Ramos (cell line): ENCODE results near the gene INPP5D.

Experiments
- in situ Hi-C: fragments of 300-500 bp; cut with MboI; formaldehyde crosslinking; loops from one replicate; pipeline ENCODE4 v1.14.3; 2022; ENCODE audit warnings: low sequenced_read_pairs; ENCODE audit not compliant: unreplicated experiment

INPP5D gene

DNA sequence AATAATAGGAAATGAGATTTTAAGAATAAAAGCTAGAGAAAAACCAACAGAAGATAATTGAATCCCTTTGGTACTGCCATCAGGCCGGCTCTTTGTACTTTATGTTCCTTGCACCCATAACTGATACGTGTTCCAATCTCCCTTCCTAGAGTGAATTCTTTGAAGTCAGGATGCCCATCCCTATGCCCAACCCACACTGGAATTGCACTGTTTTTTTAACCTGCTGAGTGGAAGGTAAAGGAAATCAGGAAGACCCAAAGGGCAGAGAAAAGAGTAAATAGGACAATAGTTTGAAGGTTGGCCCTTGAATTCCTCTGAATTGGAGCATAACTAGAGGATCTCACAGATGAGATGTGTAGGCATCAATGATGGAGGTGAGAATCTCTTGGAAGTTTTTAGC is 187.0 kb downstream of the INPP5D start:
- in situ Hi-C loops = no loop called here

DNA sequence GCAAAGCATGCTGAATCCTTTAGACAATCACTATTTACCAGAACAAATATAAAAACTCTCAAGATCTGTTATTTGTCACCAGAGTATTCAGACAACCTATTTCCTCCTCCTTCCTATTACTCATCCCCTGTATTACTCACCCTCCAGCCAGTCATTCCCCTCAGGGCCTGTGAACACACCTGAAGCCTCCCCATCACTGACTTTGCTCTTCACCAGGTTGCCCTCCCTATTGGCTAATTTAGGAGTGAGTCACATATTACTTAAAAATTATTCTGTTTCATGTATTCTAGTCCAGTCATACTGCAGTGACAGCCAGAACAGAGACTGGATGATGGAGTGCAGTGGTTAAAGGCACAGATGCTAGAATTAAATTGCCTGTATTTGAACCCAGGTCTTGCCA is 187.6 kb downstream of the INPP5D start:
- in situ Hi-C loops = no loop called here

- in situ Hi-C loops = no loop called here
Observed at GRCh38 chr2:233248999-233249398, 188.9 kb downstream of the INPP5D start.

DNA sequence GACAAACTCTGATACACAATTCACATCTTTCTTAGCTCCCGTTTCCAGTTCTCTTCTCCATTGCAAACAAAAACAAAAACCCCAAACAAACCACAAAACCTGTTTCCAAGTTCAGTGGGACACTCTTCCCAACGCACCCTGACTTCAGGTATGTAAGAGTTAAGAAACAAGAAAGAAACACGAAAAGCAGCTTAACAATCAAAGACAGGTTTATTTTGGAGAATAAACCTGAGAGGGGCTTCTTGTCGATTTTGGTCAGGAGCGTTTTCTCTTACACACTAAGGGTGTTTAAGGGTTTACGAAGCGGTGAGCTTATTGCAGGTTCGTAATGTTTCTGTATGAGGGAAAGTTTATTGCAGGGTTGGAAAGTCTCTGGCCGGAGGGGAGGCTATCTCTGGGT is 190.4 kb downstream of the INPP5D start:
- in situ Hi-C loops = loop anchor here (5.0 to 10.0 kb wide), 2 partner anchors 393 to 646 kb away; no protein-coding TSS in a partner anchor

DNA sequence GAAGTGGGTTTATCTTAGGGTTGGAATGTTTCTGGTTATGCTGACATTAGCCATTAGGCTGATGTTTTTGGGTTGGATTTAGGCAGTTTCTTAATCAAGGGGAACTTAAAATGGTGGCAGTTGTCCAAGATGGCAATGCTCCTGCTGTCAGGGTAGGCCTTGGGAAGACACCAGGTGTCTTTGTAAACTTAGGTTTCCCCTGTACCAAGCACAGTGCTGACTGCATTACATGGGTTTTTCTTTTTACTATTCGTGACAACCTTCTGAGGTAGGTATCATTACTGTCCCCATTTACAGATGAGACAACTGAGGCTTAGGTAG is 190.8 kb downstream of the INPP5D start:
- in situ Hi-C loops = loop anchor here (5.0 to 10.0 kb wide), 2 partner anchors 394 to 646 kb away; no protein-coding TSS in a partner anchor

DNA sequence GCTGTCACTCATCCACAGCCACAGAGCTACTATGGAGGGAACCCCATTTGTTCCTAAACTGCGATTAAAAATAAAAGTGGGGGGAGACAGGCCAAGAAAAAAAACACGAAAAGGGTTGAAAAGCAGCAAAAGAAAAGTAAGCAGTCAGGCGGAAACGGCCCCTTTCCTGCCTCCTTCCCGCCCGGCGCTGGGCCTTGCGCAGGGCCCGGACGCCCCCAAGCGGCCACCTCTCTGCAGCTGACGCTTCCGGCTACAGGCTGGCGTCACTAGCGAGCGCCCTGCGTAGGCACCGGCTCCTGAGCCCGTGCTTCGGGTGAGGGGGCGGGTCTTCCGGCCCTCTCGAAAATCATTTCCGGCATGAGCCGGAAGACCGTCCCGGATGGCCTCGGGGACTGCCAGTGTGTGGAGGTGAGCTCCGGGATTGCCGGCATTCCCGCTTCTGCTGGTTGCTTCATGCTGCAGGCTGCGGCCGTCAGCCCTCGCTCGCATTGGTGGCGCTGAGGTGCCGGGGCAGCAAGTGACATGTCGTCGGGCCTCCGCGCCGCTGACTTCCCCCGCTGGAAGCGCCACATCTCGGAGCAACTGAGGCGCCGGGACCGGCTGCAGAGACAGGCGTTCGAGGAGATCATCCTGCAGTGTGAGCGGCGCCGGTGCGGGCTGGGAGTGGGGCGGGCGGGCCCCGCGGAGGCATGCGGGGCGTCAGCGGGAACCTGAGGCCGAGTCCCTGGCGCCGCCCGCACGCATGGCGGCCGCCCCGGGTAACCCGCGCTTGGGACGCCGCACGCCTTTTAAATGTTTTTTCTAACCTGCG is 191.4 kb downstream of the INPP5D start, which contains the start of gene ATG16L1:
Gene ATG16L1 (plus strand): TSS at position 368 of the 811 bp plus-strand sequence. CDS start 155 bp downstream, at position 523.
- in situ Hi-C loops = loop anchor here (5.0 to 10.0 kb wide), 2 partner anchors 394 to 647 kb away; no protein-coding TSS in a partner anchor

GRCh38 chr2:233252227-233252626 is 192.1 kb downstream of the INPP5D start:
- in situ Hi-C loops = loop anchor here (5.0 to 10.0 kb wide), 2 partner anchors 395 to 647 kb away; no protein-coding TSS in a partner anchor

GRCh38 chr2:233255151-233255550 is 195.0 kb downstream of the INPP5D start:
- in situ Hi-C loops = loop anchor here (10.0 kb wide), 1 partner anchor 650 kb away; no protein-coding TSS in a partner anchor

DNA sequence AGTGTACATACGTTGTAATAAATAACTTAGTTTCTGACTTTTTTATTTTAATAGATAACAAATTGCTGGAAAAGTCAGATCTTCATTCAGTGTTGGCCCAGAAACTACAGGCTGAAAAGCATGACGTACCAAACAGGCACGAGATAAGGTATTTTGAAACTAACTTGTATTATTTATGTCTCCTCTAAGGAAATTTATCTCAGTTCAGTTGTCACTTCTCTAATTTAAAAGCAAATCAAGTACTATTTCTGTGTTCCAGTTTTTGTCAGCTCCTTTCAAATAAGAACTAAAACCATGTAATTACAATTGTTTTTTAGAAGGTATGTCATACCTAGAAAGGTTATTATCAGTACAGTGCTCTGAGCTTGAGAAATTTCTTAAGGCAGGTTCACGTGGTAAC is 195.9 kb downstream of the INPP5D start:
- in situ Hi-C loops = loop anchor here (10.0 kb wide), 1 partner anchor 651 kb away; no protein-coding TSS in a partner anchor
